Testis (tissue), 2 donors: ENCODE results near the gene KRTAP2-3.

Experiments
- CTCF ChIP-seq, 3 experiments: fragments of 450-650 bp in 2 of 3; fragments of 200-600 bp in 1 of 3; sonication (generic) in 1 of 3; IDR thresholded peaks; one replicate each; pipeline ENCODE4 v1.5.1; 2016 to 2019; ENCODE audit warnings: antibody characterized with exemption in 3 of 3, mild to moderate bottlenecking in 2 of 3, moderate library complexity in 1 of 3
- POLR2A ChIP-seq: fragments of 450-650 bp; IDR thresholded peaks from one replicate; pipeline ENCODE4 v1.6.1; 2017; ENCODE audit warnings: antibody characterized with exemption, mild to moderate bottlenecking, moderate library complexity

- TF ChIP-seq CTCF (IDR thresholded peaks at IDR 0.05) = no peak
- no peak for TF ChIP-seq POLR2A
These were observed 44.5 kb downstream of the KRTAP2-3 start for GRCh38 chr17:41015454-41015853.
